NB4 (cell line): ENCODE data around the gene PALM2AKAP2.

Experiments used
- DNase-seq: peaks from one replicate; pipeline ENCODE4 v3.0.0; 2010; ENCODE audit warnings: low read depth
- H3K4me3 ChIP-seq: one replicate; pipeline ENCODE4 v1.5.1; 2011; ENCODE audit warnings: mild to moderate bottlenecking, low read depth, low read length, moderate library complexity
- MYC ChIP-seq: IDR thresholded peaks from 2 replicates; pipeline ENCODE4 v1.6.1; 2011; ENCODE audit warnings: low read depth, low read length
- POLR2A ChIP-seq: IDR thresholded peaks from 2 replicates; pipeline ENCODE4 v1.6.1; 2011; ENCODE audit warnings: mild to moderate bottlenecking; ENCODE audit not compliant: insufficient read length; ENCODE audit errors: extremely low read depth
- TF ChIP-seq, protein P1 (sequence below): IDR thresholded peaks from one replicate; pipeline ENCODE4 v1.5.1; 2012; ENCODE audit warnings: low read depth, low read length
- TF ChIP-seq, protein P2 (sequence below): IDR thresholded peaks from 2 replicates; pipeline ENCODE4 v1.6.1; 2011; ENCODE audit warnings: low read depth, low read length

PALM2AKAP2 gene

DNA sequence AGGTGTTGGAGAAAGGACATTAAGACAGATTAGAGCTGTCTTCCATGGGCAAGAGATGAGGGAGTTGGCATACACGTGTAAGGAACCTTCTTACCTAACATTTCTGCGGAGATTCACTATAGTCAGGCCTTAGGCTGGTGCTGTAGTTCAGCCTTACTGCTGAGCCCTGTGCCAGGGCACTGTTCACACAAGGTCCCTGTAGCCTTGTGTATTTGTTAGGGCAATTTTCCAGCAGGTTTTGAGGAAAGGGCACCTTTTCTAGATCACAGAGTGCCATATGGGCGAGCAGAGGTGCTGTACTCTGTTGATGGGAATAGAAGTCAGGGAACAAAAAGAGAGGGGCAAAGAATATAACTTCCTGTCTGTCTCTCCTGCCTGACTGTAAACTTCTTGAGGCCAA, 15.6 kb downstream of the PALM2AKAP2 start:
- H3K4me3 ChIP-seq = no peak overlapping the region
- TF ChIP-seq MYC (no peak), POLR2A (no peak)
- TF ChIP-seq, protein P1, sequence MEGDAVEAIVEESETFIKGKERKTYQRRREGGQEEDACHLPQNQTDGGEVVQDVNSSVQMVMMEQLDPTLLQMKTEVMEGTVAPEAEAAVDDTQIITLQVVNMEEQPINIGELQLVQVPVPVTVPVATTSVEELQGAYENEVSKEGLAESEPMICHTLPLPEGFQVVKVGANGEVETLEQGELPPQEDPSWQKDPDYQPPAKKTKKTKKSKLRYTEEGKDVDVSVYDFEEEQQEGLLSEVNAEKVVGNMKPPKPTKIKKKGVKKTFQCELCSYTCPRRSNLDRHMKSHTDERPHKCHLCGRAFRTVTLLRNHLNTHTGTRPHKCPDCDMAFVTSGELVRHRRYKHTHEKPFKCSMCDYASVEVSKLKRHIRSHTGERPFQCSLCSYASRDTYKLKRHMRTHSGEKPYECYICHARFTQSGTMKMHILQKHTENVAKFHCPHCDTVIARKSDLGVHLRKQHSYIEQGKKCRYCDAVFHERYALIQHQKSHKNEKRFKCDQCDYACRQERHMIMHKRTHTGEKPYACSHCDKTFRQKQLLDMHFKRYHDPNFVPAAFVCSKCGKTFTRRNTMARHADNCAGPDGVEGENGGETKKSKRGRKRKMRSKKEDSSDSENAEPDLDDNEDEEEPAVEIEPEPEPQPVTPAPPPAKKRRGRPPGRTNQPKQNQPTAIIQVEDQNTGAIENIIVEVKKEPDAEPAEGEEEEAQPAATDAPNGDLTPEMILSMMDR = no peak
- TF ChIP-seq, protein P2, sequence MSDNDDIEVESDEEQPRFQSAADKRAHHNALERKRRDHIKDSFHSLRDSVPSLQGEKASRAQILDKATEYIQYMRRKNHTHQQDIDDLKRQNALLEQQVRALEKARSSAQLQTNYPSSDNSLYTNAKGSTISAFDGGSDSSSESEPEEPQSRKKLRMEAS = no peak
- no peak for DNase-seq

DNA sequence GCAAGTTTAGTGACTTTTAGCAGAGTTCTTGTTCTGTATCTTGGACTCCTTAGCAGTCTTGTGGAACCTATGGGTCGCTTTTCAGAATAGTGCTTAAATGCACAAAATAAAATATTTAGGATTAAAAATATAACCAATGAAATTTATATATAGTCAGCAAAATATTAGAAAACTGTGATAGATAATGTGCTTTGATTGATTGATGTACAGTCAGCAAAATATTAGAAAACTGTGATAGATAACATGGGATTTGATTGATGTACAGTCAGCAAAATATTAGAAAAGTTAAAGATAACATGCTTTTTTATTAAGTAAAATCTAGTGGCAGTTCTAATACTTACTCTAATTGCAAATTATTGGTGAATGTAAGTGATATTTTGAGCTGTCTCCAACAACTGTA, 16.1 kb downstream of the PALM2AKAP2 start:
- TF ChIP-seq, protein P2 = no peak
- TF ChIP-seq POLR2A (no peak), MYC (no peak)
- TF ChIP-seq, protein P1 = no peak
- no peak overlapping the region for H3K4me3 ChIP-seq
- no peak for DNase-seq

DNA sequence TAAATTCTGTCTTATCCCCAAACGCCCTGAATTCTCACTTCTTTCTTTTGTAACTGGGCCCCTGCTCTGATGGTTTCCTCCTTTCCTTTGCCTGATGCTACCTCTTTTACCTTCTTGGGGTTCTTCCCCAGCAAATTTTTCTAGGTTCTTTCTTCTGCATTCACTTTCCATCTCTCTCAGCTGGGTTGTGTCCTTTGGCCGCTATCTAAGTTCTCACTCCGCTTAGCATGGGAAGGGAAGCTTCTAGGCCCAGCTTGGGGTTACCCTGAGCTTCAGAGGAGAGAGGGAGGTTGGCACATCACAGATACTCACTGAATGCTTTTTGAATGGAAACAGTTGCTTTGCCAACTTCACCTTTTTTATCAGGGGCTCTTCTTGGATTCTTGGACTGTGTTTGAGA, 17.0 kb downstream of the PALM2AKAP2 start:
- H3K4me3 ChIP-seq = no peak overlapping the region
- TF ChIP-seq, protein P1 = no peak
- no peak for TF ChIP-seq MYC
- TF ChIP-seq, protein P2 = no peak
- TF ChIP-seq POLR2A = no peak
- no peak for DNase-seq

DNA sequence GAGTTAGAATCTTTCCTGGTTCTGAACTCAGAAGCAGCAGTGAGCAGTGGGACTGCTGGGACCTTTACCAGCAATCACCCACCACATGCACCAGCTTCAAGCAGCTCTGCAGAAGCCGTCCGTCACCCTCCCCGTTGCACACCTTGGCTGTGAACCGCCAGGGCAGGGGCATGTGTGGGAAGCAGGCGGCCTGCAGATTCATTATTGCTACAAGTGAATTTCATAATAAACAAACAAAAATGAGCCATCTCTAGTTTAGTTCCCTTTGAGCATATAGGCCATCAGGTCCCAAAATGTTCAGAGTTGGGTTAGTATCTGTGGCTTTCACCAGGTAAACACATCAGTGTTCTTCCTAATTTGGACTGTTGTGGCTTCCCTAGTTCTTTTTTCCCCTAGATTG, 17.5 kb downstream of the PALM2AKAP2 start:
- no peak for DNase-seq
- no peak overlapping the region for H3K4me3 ChIP-seq
- TF ChIP-seq POLR2A = no peak
- TF ChIP-seq, protein P2 = no peak
- no peak for TF ChIP-seq MYC
- TF ChIP-seq, protein P1 = no peak

DNA sequence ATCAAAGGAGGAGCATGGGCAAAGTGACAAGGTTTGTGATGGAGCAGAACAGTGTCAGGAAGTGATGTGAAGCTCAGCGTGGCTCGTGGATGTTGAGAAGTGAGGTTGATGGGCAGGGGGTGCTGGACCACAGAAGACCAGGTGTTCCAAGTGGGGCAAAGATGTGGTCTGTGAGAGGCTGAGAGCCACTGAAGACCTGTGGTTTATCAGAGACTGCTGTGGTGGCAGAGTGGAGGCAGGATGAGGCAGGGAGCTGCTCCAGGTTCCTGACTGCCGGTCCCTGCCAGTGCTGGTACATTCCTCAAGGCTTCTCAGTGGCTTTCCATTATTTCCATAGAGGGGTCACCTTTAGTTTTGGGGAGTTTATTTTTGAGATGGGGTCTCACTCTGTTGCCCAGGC, 19.1 kb downstream of the PALM2AKAP2 start:
- DNase-seq = no peak
- H3K4me3 ChIP-seq = no peak overlapping the region
- TF ChIP-seq, protein P1 = no peak
- TF ChIP-seq, protein P2 = no peak
- TF ChIP-seq POLR2A (no peak), MYC (no peak)

DNA sequence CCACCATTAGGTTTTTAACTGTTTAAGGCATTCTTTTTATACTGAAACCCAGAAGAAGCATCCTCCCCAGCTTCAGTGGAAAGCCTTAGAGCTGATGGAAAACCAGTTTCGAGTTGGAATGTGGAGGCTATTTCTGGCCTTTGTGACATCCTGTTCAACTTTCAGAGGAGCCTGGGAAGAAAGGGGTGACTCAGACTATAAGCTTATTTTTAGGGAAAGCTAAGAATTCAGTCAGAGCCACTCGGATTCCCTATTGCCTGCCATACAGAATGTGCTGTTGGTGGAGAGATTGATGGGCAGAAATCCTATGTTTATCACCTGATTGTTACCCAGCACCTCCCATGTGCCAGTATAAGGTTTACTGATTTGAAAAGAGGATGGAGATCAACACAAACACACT, 19.8 kb downstream of the PALM2AKAP2 start:
- no peak overlapping the region for H3K4me3 ChIP-seq
- TF ChIP-seq, protein P2 = no peak
- TF ChIP-seq, protein P1 = no peak
- TF ChIP-seq MYC (no peak), POLR2A (no peak)
- no peak for DNase-seq
